ENCODE results near the gene KLHL40. TPM values are rescaled to one million over a fixed set of nuclear protein-coding genes. Genes with fewer than 3 reads are reported as not detected.

The KLHL40 gene
- total RNA-seq, 1 experiment from 2014 or later, result not detected

DNA sequence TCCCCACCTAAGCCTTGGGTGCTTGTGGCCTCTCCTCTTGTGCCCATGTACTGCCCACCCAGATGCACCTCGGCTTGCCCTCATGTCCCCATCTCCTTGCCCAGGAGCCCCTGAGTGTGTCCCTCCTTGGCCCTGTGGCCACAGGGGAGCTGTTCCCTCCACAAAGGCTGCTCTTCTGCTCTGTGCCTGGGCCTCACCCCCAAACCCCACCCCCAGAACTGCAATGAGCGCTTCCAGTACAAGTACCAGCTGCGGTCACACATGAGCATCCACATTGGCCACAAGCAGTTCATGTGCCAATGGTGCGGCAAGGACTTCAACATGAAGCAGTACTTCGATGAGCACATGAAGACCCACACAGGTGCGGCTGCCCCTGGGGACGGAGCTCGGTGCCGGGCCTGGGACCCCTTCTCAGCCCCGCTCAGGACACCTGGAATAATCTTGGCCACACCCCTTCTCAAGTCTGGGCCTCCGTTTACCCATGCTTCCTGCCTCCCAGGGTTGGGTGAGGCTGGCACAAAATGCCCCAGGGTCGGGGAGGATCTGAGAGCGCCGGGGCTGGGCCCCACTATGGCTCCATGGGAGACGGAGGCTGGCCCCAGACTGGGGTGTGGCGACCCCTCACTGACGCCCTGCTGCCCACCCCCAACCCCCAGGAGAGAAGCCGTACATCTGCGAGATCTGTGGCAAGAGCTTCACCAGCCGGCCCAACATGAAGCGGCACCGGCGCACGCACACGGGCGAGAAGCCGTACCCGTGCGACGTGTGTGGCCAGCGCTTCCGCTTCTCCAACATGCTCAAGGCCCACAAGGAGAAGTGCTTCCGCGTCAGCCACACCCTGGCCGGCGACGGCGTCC, 21.5 kb upstream of the KLHL40 start:
- Histone ChIP-seq H3K27me3 (ENCODE audit: control insufficient read depth, insufficient read depth, low read length) (no peaks in the 10 kb centered on the region), H3K27ac (ENCODE audit: low read length) (no peak overlapping the region), H3K4me1 (ENCODE audit: control insufficient read depth, insufficient read depth, low read length) (no peaks in the 10 kb centered on the region), H3K9me3 (ENCODE audit: control insufficient read depth, insufficient read depth, low read depth, low read length) (no peaks in the 10 kb centered on the region), H3K4me3 (ENCODE audit: low read depth in 2 of 2, low read length in 2 of 2) (no peak overlapping the region), H3K36me3 (ENCODE audit: control insufficient read depth, insufficient read depth, low read length) (no peaks in the 10 kb centered on the region)
- intact Hi-C loops (cut with micrococcal nuclease; ENCODE audit: unreplicated experiment), result no loop called here
- TF ChIP-seq TCF7L2 (IDR thresholded peaks at IDR 0.05; ENCODE audit: low read depth, low read length), result no peak
- TF ChIP-seq, protein P1, sequence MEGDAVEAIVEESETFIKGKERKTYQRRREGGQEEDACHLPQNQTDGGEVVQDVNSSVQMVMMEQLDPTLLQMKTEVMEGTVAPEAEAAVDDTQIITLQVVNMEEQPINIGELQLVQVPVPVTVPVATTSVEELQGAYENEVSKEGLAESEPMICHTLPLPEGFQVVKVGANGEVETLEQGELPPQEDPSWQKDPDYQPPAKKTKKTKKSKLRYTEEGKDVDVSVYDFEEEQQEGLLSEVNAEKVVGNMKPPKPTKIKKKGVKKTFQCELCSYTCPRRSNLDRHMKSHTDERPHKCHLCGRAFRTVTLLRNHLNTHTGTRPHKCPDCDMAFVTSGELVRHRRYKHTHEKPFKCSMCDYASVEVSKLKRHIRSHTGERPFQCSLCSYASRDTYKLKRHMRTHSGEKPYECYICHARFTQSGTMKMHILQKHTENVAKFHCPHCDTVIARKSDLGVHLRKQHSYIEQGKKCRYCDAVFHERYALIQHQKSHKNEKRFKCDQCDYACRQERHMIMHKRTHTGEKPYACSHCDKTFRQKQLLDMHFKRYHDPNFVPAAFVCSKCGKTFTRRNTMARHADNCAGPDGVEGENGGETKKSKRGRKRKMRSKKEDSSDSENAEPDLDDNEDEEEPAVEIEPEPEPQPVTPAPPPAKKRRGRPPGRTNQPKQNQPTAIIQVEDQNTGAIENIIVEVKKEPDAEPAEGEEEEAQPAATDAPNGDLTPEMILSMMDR (IDR thresholded peaks at IDR 0.05), result no peak
- TF ChIP-seq, protein P2, sequence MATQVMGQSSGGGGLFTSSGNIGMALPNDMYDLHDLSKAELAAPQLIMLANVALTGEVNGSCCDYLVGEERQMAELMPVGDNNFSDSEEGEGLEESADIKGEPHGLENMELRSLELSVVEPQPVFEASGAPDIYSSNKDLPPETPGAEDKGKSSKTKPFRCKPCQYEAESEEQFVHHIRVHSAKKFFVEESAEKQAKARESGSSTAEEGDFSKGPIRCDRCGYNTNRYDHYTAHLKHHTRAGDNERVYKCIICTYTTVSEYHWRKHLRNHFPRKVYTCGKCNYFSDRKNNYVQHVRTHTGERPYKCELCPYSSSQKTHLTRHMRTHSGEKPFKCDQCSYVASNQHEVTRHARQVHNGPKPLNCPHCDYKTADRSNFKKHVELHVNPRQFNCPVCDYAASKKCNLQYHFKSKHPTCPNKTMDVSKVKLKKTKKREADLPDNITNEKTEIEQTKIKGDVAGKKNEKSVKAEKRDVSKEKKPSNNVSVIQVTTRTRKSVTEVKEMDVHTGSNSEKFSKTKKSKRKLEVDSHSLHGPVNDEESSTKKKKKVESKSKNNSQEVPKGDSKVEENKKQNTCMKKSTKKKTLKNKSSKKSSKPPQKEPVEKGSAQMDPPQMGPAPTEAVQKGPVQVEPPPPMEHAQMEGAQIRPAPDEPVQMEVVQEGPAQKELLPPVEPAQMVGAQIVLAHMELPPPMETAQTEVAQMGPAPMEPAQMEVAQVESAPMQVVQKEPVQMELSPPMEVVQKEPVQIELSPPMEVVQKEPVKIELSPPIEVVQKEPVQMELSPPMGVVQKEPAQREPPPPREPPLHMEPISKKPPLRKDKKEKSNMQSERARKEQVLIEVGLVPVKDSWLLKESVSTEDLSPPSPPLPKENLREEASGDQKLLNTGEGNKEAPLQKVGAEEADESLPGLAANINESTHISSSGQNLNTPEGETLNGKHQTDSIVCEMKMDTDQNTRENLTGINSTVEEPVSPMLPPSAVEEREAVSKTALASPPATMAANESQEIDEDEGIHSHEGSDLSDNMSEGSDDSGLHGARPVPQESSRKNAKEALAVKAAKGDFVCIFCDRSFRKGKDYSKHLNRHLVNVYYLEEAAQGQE (IDR thresholded peaks at IDR 0.05; ENCODE audit: insufficient read depth in 1 of 2, low read depth in 2 of 2, low read length in 1 of 2), result no peak
- TF ChIP-seq SIN3A (IDR thresholded peaks at IDR 0.05; ENCODE audit: borderline replicate concordance, insufficient read depth, low read depth, low read length), result no peak
- no peak for TF ChIP-seq POLR2AphosphoS5 (IDR thresholded peaks at IDR 0.05; ENCODE audit: low read depth, low read length)
- ChIA-PET CTCF (no interaction called here), POLR2A (no interaction called here)
- DNase-seq (ENCODE audit: low read depth, low spot score) (no peak), ATAC-seq (no peak)
- in situ Hi-C loops (cut with HindIII; ENCODE audit: low pct_unique_long_range_greater_than_20kb, low sequenced_read_pairs), result no loop called here
- BruUV-seq (replicated peaks), result no TSS peak

DNA sequence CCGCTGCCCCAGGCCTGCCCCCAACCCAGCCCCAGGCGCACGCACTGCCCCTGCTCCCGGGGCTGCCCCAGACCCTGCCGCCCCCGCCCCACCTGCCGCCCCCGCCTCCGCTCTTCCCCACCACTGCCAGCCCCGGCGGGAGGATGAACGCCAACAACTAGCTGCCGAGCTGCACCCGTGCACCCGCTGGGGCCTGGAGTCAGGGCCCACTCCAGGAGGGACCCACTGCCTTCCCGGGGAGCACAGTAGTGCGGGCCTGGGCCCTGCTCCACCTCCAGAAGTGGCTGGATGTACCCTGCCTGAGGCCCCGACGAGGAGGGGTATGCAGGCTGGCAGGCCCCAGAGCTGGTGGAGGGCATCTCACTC, 20.9 kb upstream of the KLHL40 start:
- no peak for DNase-seq (ENCODE audit: low read depth, low spot score)
- no peak overlapping the region for H3K27ac ChIP-seq (ENCODE audit: low read length)
- H3K4me3 ChIP-seq (ENCODE audit: low read depth in 2 of 2, low read length in 2 of 2), result no peak overlapping the region
- TF ChIP-seq SIN3A (IDR thresholded peaks at IDR 0.05; ENCODE audit: borderline replicate concordance, insufficient read depth, low read depth, low read length) (no peak), POLR2AphosphoS5 (IDR thresholded peaks at IDR 0.05; ENCODE audit: low read depth, low read length) (no peak), TCF7L2 (IDR thresholded peaks at IDR 0.05; ENCODE audit: low read depth, low read length) (no peak)
- TF ChIP-seq, protein P1 (IDR thresholded peaks at IDR 0.05), result no peak
- TF ChIP-seq, protein P2 (IDR thresholded peaks at IDR 0.05; ENCODE audit: insufficient read depth in 1 of 2, low read depth in 2 of 2, low read length in 1 of 2), result no peak
- POLR2A ChIA-PET, result no interaction called here
- H3K27me3 ChIP-seq (ENCODE audit: control insufficient read depth, insufficient read depth, low read length), result no peaks in the 10 kb centered on the region
- CTCF ChIA-PET, result no interaction called here
- no peaks in the 10 kb centered on the region for H3K36me3 ChIP-seq (ENCODE audit: control insufficient read depth, insufficient read depth, low read length)
- ATAC-seq, result no peak
- H3K4me1 ChIP-seq (ENCODE audit: control insufficient read depth, insufficient read depth, low read length), result no peaks in the 10 kb centered on the region
- BruUV-seq (replicated peaks), result no TSS peak
- in situ Hi-C loops (cut with HindIII; ENCODE audit: low pct_unique_long_range_greater_than_20kb, low sequenced_read_pairs) (no loop called here), intact Hi-C loops (cut with micrococcal nuclease; ENCODE audit: unreplicated experiment) (no loop called here)
- H3K9me3 ChIP-seq (ENCODE audit: control insufficient read depth, insufficient read depth, low read depth, low read length), result no peaks in the 10 kb centered on the region

Measured in Panc1 (cell line).